Smooth muscle cell (in vitro differentiated cells): Measurements from ENCODE around the gene ADGRE3. TPM values are rescaled to one million over a fixed set of nuclear protein-coding genes. Genes with fewer than 3 reads are reported as not detected.
"Not testable (repeated sequence)": the region's sequence is repeated elsewhere in the genome, so short reads cannot be mapped to it uniquely, and the experiment has no call there.

Experiments used
- DNase-seq: peaks from one replicate; lab custom pipeline; 2025; ENCODE audit not compliant: unreplicated experiment; lab: John Stamatoyannopoulos, UW
- H2AFZ ChIP-seq: fragments of 200-600 bp; sonication (generic); 2 replicates; pipeline ENCODE4 v1.6.0; 2016; ENCODE audit warnings: antibody characterized with exemption, low read depth, mild to moderate bottlenecking
- H3F3A ChIP-seq: fragments of 200-600 bp; sonication (generic); 2 replicates; pipeline ENCODE4 v1.6.0; 2017; ENCODE audit warnings: antibody characterized with exemption, low read depth
- H3K27ac ChIP-seq: fragments of 200-600 bp; sonication (generic); 2 replicates; pipeline ENCODE4 v1.5.1; 2016; ENCODE audit warnings: low read depth, mild to moderate bottlenecking
- H3K27me3 ChIP-seq: fragments of 200-600 bp; sonication (generic); 2 replicates; pipeline ENCODE4 v1.6.1; 2016; ENCODE audit warnings: low read depth, mild to moderate bottlenecking
- H3K36me3 ChIP-seq: fragments of 200-600 bp; sonication (generic); 2 replicates; pipeline ENCODE4 v1.5.1; 2016; ENCODE audit warnings: low read depth
- H3K4me1 ChIP-seq: fragments of 200-600 bp; sonication (generic); 2 replicates; pipeline ENCODE4 v1.5.1; 2016; ENCODE audit warnings: low read depth
- H3K4me2 ChIP-seq: fragments of 200-600 bp; sonication (generic); 2 replicates; pipeline ENCODE4 v1.6.0; 2016; ENCODE audit warnings: mild to moderate bottlenecking
- H3K4me3 ChIP-seq: fragments of 200-600 bp; sonication (generic); 2 replicates; pipeline ENCODE4 v1.5.1; 2016; ENCODE audit warnings: mild to moderate bottlenecking
- H3K79me2 ChIP-seq: fragments of 200-600 bp; sonication (generic); 2 replicates; pipeline ENCODE4 v1.6.0; 2016; ENCODE audit warnings: low read depth, mild to moderate bottlenecking
- H3K9ac ChIP-seq: fragments of 200-600 bp; sonication (generic); 2 replicates; pipeline ENCODE4 v1.6.0; 2016; ENCODE audit warnings: low read depth
- H3K9me3 ChIP-seq: fragments of 200-600 bp; sonication (generic); replicated peaks from 2 replicates; pipeline ENCODE4 v1.5.1; 2016; ENCODE audit warnings: low read depth
- H4K20me1 ChIP-seq: fragments of 200-600 bp; sonication (generic); 2 replicates; pipeline ENCODE4 v1.6.0; 2016; ENCODE audit warnings: low read depth
- WGBS: methylation state at CpG from one replicate; pipeline ENCODE4 v1.1.7; 2016; ENCODE audit warnings: low lambda C conversion rate; 5-methylcytosine and 5-hydroxymethylcytosine counted together
- polyA plus RNA-seq: library from polyadenylated mRNA; unstranded; fragments of >200 nt; fragmentation: Nextera tagmentation; extraction: Ambion mirVana; gene quantifications from 2 replicates; pipeline ENCODE4 v1.2.1, GENCODE V29; 2016
- total RNA-seq: library from RNA; depleted of rRNA; stranded (reverse); fragments of >200 nt; gene quantifications from 2 replicates; pipeline ENCODE4 v1.2.3, GENCODE V29; 2014
- TF ChIP-seq, protein P1 (sequence below): fragments of 200-600 bp; sonication (generic); IDR thresholded peaks from 2 replicates; pipeline ENCODE4 v1.5.1; 2017; ENCODE audit warnings: borderline replicate concordance, mild to moderate bottlenecking, antibody characterized with exemption; ENCODE audit not compliant: insufficient read depth, poor library complexity, severe bottlenecking

Gene ADGRE3
- total and polyA plus RNA-seq, 2 experiments from 2014 or later = not detected

DNA sequence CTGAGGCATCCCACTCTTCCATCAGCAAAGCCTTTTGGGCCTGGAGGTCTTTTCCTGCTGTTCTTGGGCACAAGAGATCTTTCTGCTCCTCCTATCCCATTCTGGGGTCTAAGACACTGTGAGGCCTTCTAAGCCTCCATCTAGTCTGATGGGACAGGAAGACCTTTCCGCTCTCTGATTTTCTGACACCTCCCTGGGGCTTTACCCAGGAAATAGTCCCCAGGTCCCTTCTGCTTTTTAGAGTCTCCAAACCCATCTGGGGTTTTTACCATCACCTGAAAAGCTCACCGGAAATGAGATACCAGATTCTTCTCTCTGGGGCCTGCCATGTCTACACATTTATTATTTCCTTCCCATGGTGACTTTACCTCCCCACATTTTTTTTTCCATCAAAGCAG, 70.7 kb downstream of the ADGRE3 start:
- Histone ChIP-seq H3K4me1 (no peaks in the 10 kb centered on the region), H4K20me1 (no peaks in the 10 kb centered on the region), H3F3A (no peaks in the 10 kb centered on the region), H3K4me2 (no peak overlapping the region), H3K79me2 (no peaks in the 10 kb centered on the region), H3K4me3 (no peak overlapping the region), H3K27me3 (no peaks in the 10 kb centered on the region), H2AFZ (no peak overlapping the region), H3K36me3 (no peaks in the 10 kb centered on the region), H3K27ac (no peak overlapping the region), H3K9me3 (no peaks in the 10 kb centered on the region), H3K9ac (no peak overlapping the region)
- TF ChIP-seq, protein P1, sequence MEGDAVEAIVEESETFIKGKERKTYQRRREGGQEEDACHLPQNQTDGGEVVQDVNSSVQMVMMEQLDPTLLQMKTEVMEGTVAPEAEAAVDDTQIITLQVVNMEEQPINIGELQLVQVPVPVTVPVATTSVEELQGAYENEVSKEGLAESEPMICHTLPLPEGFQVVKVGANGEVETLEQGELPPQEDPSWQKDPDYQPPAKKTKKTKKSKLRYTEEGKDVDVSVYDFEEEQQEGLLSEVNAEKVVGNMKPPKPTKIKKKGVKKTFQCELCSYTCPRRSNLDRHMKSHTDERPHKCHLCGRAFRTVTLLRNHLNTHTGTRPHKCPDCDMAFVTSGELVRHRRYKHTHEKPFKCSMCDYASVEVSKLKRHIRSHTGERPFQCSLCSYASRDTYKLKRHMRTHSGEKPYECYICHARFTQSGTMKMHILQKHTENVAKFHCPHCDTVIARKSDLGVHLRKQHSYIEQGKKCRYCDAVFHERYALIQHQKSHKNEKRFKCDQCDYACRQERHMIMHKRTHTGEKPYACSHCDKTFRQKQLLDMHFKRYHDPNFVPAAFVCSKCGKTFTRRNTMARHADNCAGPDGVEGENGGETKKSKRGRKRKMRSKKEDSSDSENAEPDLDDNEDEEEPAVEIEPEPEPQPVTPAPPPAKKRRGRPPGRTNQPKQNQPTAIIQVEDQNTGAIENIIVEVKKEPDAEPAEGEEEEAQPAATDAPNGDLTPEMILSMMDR = no peak
- WGBS = 87% methylated on average over 2 of the region's 2 CpGs
- no peak for DNase-seq

DNA sequence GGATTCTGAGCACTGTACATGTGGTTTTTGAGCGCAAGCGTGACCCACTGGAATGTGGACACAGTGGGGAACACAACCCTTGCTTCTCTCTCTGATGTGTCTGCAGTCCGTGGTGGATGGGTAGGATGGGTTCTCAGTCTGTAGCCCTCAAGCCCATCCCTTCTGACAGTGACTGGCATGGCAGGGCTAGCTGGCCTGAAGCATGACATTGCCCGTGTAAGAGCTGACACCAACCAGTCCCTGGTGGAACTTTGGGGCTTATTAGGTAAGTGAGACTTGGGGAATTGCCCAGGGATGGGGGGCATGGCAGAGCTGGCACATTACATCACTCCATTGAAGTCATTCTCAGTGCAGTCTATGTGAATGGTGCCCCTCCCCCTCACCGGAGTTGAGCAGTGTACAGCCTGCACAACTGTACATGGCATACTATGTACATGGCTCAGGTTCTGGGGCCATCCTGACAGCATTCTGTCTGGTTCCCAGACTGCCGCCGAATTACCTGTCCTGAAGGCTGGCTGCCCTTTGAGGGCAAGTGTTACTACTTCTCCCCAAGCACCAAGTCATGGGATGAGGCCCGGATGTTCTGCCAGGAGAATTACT, 75.0 kb downstream of the ADGRE3 start:
- H3K27ac ChIP-seq = no peak overlapping the region
- no peaks in the 10 kb centered on the region for H3K4me1 ChIP-seq
- TF ChIP-seq, protein P1 = no peak
- H3K36me3 ChIP-seq = no peaks in the 10 kb centered on the region
- H3K4me3 ChIP-seq = no peak overlapping the region
- no peaks in the 10 kb centered on the region for H3F3A ChIP-seq
- no peaks in the 10 kb centered on the region for H3K79me2 ChIP-seq
- no peaks in the 10 kb centered on the region for H4K20me1 ChIP-seq
- H3K9ac ChIP-seq = no peak overlapping the region
- no peaks in the 10 kb centered on the region for H3K27me3 ChIP-seq
- no peak overlapping the region for H2AFZ ChIP-seq
- WGBS = 78% methylated on average over 8 of the region's 8 CpGs
- DNase-seq = no peak
- H3K9me3 ChIP-seq = no peaks in the 10 kb centered on the region
- no peak overlapping the region for H3K4me2 ChIP-seq

DNA sequence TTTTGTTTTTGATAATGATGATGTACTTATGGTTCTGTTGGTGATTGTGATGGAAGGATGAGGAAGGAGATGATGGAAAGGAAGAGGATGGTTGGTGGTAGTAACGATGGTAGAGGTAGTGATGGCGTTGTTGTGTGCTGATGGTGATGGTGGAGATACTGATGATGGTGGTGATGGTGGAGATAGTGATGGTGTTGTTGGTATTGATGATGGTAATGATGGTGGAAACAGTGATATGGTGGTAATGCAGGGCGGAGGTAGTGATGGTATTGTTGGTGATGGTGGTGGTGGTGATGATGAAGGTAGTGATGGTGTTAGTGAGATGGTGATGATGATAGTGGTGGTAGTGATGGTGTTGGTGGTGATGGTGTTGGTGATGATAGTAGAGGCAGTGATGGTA, 79.1 kb downstream of the ADGRE3 start:
- H3K36me3 ChIP-seq = no peaks in the 10 kb centered on the region
- 90% methylated on average over 3 of the region's 3 CpGs for WGBS
- H4K20me1 ChIP-seq = no peaks in the 10 kb centered on the region
- no peak for DNase-seq
- H3K27me3 ChIP-seq = no peaks in the 10 kb centered on the region
- no peaks in the 10 kb centered on the region for H3K4me1 ChIP-seq
- no peaks in the 10 kb centered on the region for H3F3A ChIP-seq
- no peak overlapping the region for H3K4me3 ChIP-seq
- no peak overlapping the region for H3K9ac ChIP-seq
- TF ChIP-seq, protein P1 = no peak
- no peak overlapping the region for H3K4me2 ChIP-seq
- H3K9me3 ChIP-seq = no peaks in the 10 kb centered on the region
- no peaks in the 10 kb centered on the region for H3K79me2 ChIP-seq
- H2AFZ ChIP-seq = no peak overlapping the region
- no peak overlapping the region for H3K27ac ChIP-seq

DNA sequence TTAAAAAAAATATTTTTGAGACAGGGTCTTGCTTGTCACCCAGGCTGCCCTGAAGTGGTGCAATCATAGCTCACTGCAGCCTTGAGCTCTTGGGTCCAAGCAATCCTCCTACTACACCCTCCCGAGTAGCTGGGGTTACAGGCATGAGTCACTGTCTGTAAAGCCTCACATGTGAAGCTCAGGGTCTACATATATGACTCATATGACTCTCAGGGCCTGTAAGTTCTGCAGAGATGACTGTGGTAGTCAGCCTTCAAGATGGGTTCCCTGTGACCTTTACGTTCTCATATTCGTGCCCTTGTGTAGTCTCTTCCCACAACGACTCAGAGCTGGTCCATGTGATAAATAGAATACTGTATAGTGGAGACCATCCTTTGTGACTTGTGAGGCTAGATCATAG, 85.2 kb downstream of the ADGRE3 start:
- not testable (repeated sequence) for DNase-seq, H3K27ac ChIP-seq, H3K9ac ChIP-seq, H3K27me3 ChIP-seq, H4K20me1 ChIP-seq, H3K4me1 ChIP-seq, H3K4me3 ChIP-seq, H3K36me3 ChIP-seq, H3K9me3 ChIP-seq, H3K79me2 ChIP-seq, H2AFZ ChIP-seq, H3K4me2 ChIP-seq, H3F3A ChIP-seq
- 52% methylated on average over 3 of the region's 4 CpGs for WGBS

DNA sequence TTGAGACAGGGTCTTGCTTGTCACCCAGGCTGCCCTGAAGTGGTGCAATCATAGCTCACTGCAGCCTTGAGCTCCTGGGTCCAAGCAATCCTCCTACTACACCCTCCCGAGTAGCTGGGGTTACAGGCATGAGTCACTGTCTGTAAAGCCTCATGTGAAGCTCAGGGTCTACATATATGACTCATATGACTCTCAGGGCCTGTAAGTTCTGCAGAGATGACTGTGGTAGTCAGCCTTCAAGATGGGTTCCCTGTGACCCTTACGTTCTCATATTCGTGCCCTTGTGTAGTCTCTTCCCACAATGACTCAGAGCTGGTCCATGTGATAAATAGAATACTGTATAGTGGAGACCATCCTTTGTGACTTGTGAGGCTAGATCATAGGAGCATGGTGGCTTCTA, 89.5 kb downstream of the ADGRE3 start:
- 53% methylated on average over 3 of the region's 3 CpGs for WGBS
- H2AFZ ChIP-seq, H3K4me2 ChIP-seq, H3K27me3 ChIP-seq, H4K20me1 ChIP-seq, DNase-seq, H3K9me3 ChIP-seq, H3K4me1 ChIP-seq, H3K9ac ChIP-seq, H3K36me3 ChIP-seq, H3K27ac ChIP-seq, H3K79me2 ChIP-seq, H3F3A ChIP-seq, H3K4me3 ChIP-seq: not testable (repeated sequence)

DNA sequence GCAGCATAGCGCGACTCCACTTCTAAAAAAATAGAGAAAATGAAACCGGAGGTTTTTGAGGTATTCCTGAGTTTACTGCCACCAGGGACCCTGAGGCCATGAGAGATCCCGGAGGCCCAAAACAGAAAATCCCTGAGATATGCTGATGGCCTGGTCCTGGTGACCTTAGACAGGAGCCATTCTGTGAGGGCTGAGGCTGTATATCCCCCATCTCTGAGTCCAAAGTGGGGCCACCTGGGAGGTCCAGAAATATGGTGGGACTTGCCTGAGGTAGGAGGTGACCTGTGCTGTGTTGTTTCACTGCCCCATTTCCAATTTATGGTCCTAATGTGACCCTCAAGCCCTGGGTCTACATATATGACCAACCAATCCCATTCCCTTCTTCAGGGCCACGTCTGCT, 90.3 kb downstream of the ADGRE3 start:
- H3K27ac ChIP-seq, H3K4me3 ChIP-seq, H3K79me2 ChIP-seq, H3F3A ChIP-seq, H3K4me2 ChIP-seq, H4K20me1 ChIP-seq, H3K4me1 ChIP-seq, H3K9me3 ChIP-seq, H3K9ac ChIP-seq, H3K27me3 ChIP-seq, H2AFZ ChIP-seq, H3K36me3 ChIP-seq, DNase-seq: not testable (repeated sequence)
- WGBS = 86% methylated on average over 4 of the region's 5 CpGs
